IMR-90 (cell line): ENCODE results near the gene TNS3. TPM values are rescaled to one million over a fixed set of nuclear protein-coding genes. Genes with fewer than 3 reads are reported as not detected.

Experiments used
- ATAC-seq: fragments of 200-7000 bp; cut with Tn5 transposase; 2 replicates; pipeline ENCODE4 v1.9.1; 2020; ENCODE audit warnings: low read depth, mild to moderate bottlenecking, moderate library complexity
- BruUV-seq: library from RNA; stranded (reverse); fragments of 400-500 nt; replicated peaks from 2 replicates; lab custom pipeline; 2021; lab: Mats Ljungman, UMichigan
- CTCF ChIA-PET: fragments of 300-600 bp; formaldehyde crosslinking; extraction: SDS; loops from one replicate; lab custom pipeline; 2021; ENCODE audit warnings: antibody characterized with exemption; lab: Yijun Ruan, JAX
- POLR2A ChIA-PET: fragments of 300-600 bp; sonication (Branson Sonifier 250); formaldehyde crosslinking; loops from one replicate; lab custom pipeline; 2022; ENCODE audit warnings: antibody characterized with exemption; ENCODE audit not compliant: unreplicated experiment; lab: Charles Lee
- DNase-seq: peaks from one replicate; pipeline ENCODE4 v3.0.0; 2013
- H2AFZ ChIP-seq: replicated peaks from 2 replicates; pipeline ENCODE3; 2013; ENCODE audit warnings: low read length, mild to moderate bottlenecking; ENCODE audit not compliant: poor library complexity
- H2AK5ac ChIP-seq: 2 replicates; pipeline ENCODE4 v1.6.1; 2013; ENCODE audit warnings: low read depth, low read length, inconsistent platforms
- H2AK9ac ChIP-seq: replicated peaks from 2 replicates; pipeline ENCODE3; 2013; ENCODE audit warnings: mild to moderate bottlenecking, low read depth, low read length, moderate library complexity; ENCODE audit not compliant: poor library complexity
- H2BK120ac ChIP-seq: 2 replicates; pipeline ENCODE4 v1.6.1; 2013; ENCODE audit warnings: low read depth, low read length, inconsistent platforms
- H2BK15ac ChIP-seq: 3 replicates; pipeline ENCODE4 v1.6.1; 2013; ENCODE audit warnings: low read depth, low read length, inconsistent platforms
- H2BK20ac ChIP-seq: 2 replicates; pipeline ENCODE4 v1.6.1; 2013; ENCODE audit warnings: low read depth, mild to moderate bottlenecking, inconsistent platforms, low read length, moderate library complexity
- H2BK5ac ChIP-seq: 2 replicates; pipeline ENCODE4 v1.6.1; 2013; ENCODE audit warnings: mild to moderate bottlenecking, low read depth, low read length, inconsistent platforms; ENCODE audit not compliant: poor library complexity, severe bottlenecking
- H3K14ac ChIP-seq: replicated peaks from 2 replicates; pipeline ENCODE4 v1.6.1; 2013; ENCODE audit warnings: low read depth, low read length, inconsistent platforms
- H3K18ac ChIP-seq: 2 replicates; pipeline ENCODE4 v1.6.1; 2013; ENCODE audit warnings: low read depth, low read length, control low read depth
- H3K23ac ChIP-seq: 2 replicates; pipeline ENCODE4 v1.6.1; 2013; ENCODE audit warnings: low read depth, low read length, inconsistent platforms
- H3K27ac ChIP-seq: 2 replicates; pipeline ENCODE4 v1.5.1; 2013; ENCODE audit warnings: mild to moderate bottlenecking, control low read depth, low read length; ENCODE audit not compliant: insufficient read depth
- H3K27me3 ChIP-seq: 2 replicates; pipeline ENCODE4 v1.6.1; 2013; ENCODE audit warnings: low read length; ENCODE audit not compliant: control insufficient read depth, insufficient read depth
- H3K36me3 ChIP-seq: 2 replicates; pipeline ENCODE4 v1.6.1; 2013; ENCODE audit warnings: low read length, mixed read lengths; ENCODE audit not compliant: control insufficient read depth, insufficient read depth
- H3K4ac ChIP-seq: 2 replicates; pipeline ENCODE4 v1.6.1; 2013; ENCODE audit warnings: low read depth, low read length, inconsistent platforms
- H3K4me1 ChIP-seq: 2 replicates; pipeline ENCODE4 v1.6.1; 2013; ENCODE audit warnings: low read length, mixed read lengths; ENCODE audit not compliant: control insufficient read depth, insufficient read depth
- H3K4me2 ChIP-seq: 2 replicates; pipeline ENCODE4 v1.6.1; 2013; ENCODE audit warnings: low read depth, mild to moderate bottlenecking, control low read depth, low read length, moderate library complexity
- H3K4me3 ChIP-seq: 2 replicates; pipeline ENCODE4 v1.5.1; 2013; ENCODE audit warnings: low read depth, mild to moderate bottlenecking, control low read depth, low read length, moderate library complexity; ENCODE audit not compliant: insufficient read depth
- H3K56ac ChIP-seq: 2 replicates; pipeline ENCODE4 v1.6.1; 2013; ENCODE audit warnings: low read length, inconsistent platforms; ENCODE audit not compliant: insufficient read depth; ENCODE audit errors: extremely low read depth
- H3K79me1 ChIP-seq, 2 experiments: 2 replicates each; pipeline ENCODE4 v1.6.1; 2013; ENCODE audit warnings: low read length in 2 of 2, inconsistent platforms in 1 of 2, low read depth in 1 of 2
- H3K9ac ChIP-seq: 2 replicates; pipeline ENCODE4 v1.6.1; 2013; ENCODE audit warnings: low read depth, low read length, control low read depth
- H3K9me1 ChIP-seq: 2 replicates; pipeline ENCODE4 v1.6.1; 2013; ENCODE audit warnings: low read length, inconsistent platforms; ENCODE audit not compliant: insufficient read depth
- H3K9me3 ChIP-seq: 2 replicates; pipeline ENCODE4 v1.6.1; 2013; ENCODE audit warnings: low read length; ENCODE audit not compliant: control insufficient read depth, insufficient read depth
- H4K20me1 ChIP-seq: 2 replicates; pipeline ENCODE4 v1.6.1; 2013; ENCODE audit warnings: low read length, inconsistent platforms; ENCODE audit not compliant: insufficient read depth
- H4K5ac ChIP-seq: 2 replicates; pipeline ENCODE4 v1.6.1; 2013; ENCODE audit warnings: mild to moderate bottlenecking, low read depth, low read length, control low read depth
- H4K8ac ChIP-seq, 2 experiments: 2 replicates each; pipeline ENCODE4 v1.6.1; 2013; ENCODE audit warnings: low read depth in 2 of 2, low read length in 2 of 2, control low read depth in 1 of 2, inconsistent platforms in 1 of 2
- H4K91ac ChIP-seq: 2 replicates; pipeline ENCODE4 v1.6.1; 2013; ENCODE audit warnings: low read depth, low read length, inconsistent platforms; ENCODE audit not compliant: insufficient read depth
- CEBPB ChIP-seq: IDR thresholded peaks from 2 replicates; pipeline ENCODE4 v1.6.1; 2012; ENCODE audit warnings: low read depth, low read length, improper control_type of control experiment
- CHD1 ChIP-seq: IDR thresholded peaks from 2 replicates; pipeline ENCODE4 v1.6.1; 2012; ENCODE audit warnings: low read depth, low read length, improper control_type of control experiment
- WGBS, 2 experiments: methylation state at CpG; one replicate each; pipeline versions ENCODE4 v1.1.5 to v1.1.7; 2013; ENCODE audit warnings: missing lambda C conversion rate in 2 of 2; ENCODE audit not compliant: insufficient read length in 1 of 2; ENCODE audit errors: extremely low coverage in 2 of 2; 5-methylcytosine and 5-hydroxymethylcytosine counted together
- dilution Hi-C: fragments of 300-500 bp; cut with HindIII; formaldehyde crosslinking; loops from one replicate; pipeline ENCODE4 v1.14.3; 2018; ENCODE audit warnings: low sequenced_read_pairs; ENCODE audit not compliant: unreplicated experiment
- in situ Hi-C: fragments of 300-500 bp; cut with MboI; formaldehyde crosslinking; loops from 3 replicates; pipeline ENCODE4 v1.14.3; 2019; ENCODE audit warnings: low sequenced_read_pairs, inconsistent platforms, mixed read lengths
- intact Hi-C: fragments of 100-400 bp; cut with micrococcal nuclease; formaldehyde crosslinking; loops from 2 replicates; pipeline ENCODE4 v1.10.0; 2022
- polyA plus RNA-seq, 3 experiments: library from polyadenylated mRNA; depleted of rRNA; stranded (reverse); fragments of >200 nt; gene quantifications; 2 replicates each; pipeline ENCODE4 v1.2.3, GENCODE V29; 2012; ENCODE audit warnings: low replicate concordance in 1 of 3
- total RNA-seq: library from RNA; depleted of rRNA; stranded (reverse); fragments of >200 nt; gene quantifications from 2 replicates; pipeline ENCODE4 v1.2.3, GENCODE V29; 2012

The TNS3 gene
- total and polyA plus RNA-seq, 2 of the 4 experiments (the other 2 are of a cell fraction): 64.3 to 79.2 TPM

- BruUV-seq: no TSS peak
- peak overlapping the region; percentile 37; the same call in 1 of the 2 replicates for H2AK5ac ChIP-seq
- H2AK9ac ChIP-seq: no peak overlapping the region
- H3K4me3 ChIP-seq: no peak overlapping the region
- DNase-seq (peak; percentile 81), ATAC-seq (peak; percentile 67)
- peak overlapping the region; percentile 60 for H3K4ac ChIP-seq
- no peak overlapping the region; the same call in 1 of the 2 replicates for H3K4me2 ChIP-seq
- no peak overlapping the region for H2BK5ac ChIP-seq
- intact Hi-C loops: no loop called here
- peaks cover 5% of the 10 kb centered on the region for H3K36me3 ChIP-seq
- no peak overlapping the region for H4K5ac ChIP-seq
- H3K27me3 ChIP-seq: no peaks in the 10 kb centered on the region
- 0 out of 2 replicates have a peak overlapping the region, but pooled peaks have one; percentile 54 for H3K14ac ChIP-seq
- H2AFZ ChIP-seq: no peak overlapping the region
- no peaks in the 10 kb centered on the region for H3K9me3 ChIP-seq
- H3K79me1 ChIP-seq: peaks cover 24 to 66% of the 10 kb centered on the region in 2 experiments
- H3K23ac ChIP-seq: peak overlapping the region; percentile 5
- no peak for TF ChIP-seq CHD1
- TF ChIP-seq CEBPB: peak; percentile 69
- no peak overlapping the region for H2BK15ac ChIP-seq
- WGBS, 2 experiments: 100% methylated on average over 3 of the region's 10 CpGs; no CpG with 5 or more reads in 1 of the 2 experiments
- ChIA-PET POLR2A (interaction anchor here (0.6 kb wide), 1 partner anchor 70 kb away, joined by 6 read pairs; no protein-coding TSS in a partner anchor), CTCF (interaction anchor here (0.7 to 0.8 kb wide), 3 partner anchors 9 to 69 kb away, joined by 3 to 7 read pairs (median 3); no protein-coding TSS in a partner anchor)
- peak overlapping the region; percentile 28; the same call in 1 of the 2 replicates for H2BK20ac ChIP-seq
- H4K91ac ChIP-seq: no peak overlapping the region; the same call in 1 of the 2 replicates
- no peak overlapping the region for H3K9ac ChIP-seq
- H4K20me1 ChIP-seq: peaks cover 39% of the 10 kb centered on the region
- H3K18ac ChIP-seq: peak overlapping the region; percentile 5; the same call in 1 of the 2 replicates
- H3K56ac ChIP-seq: no peak overlapping the region
- peaks cover 31% of the 10 kb centered on the region for H3K9me1 ChIP-seq
- H4K8ac ChIP-seq: no peak overlapping the region; a peak in 1 of 4 replicates
- peak overlapping the region; percentile 4; the same call in 1 of the 2 replicates for H3K27ac ChIP-seq
- dilution Hi-C loops: no loop called here
- peak overlapping the region; percentile 17; the same call in 1 of the 2 replicates for H2BK120ac ChIP-seq
- in situ Hi-C loops: no loop called here
- H3K4me1 ChIP-seq: peaks cover 30% of the 10 kb centered on the region
Observed at GRCh38 chr7:47335557-47336471, 246.1 kb downstream of the TNS3 start.
